SK-N-SH treated with all-trans-retinoic acid at 6 μM for 48 hours (cell line): ENCODE measurements around the gene PIWIL1.

ENCODE experiments used
- ATAC-seq: fragments of 200-7000 bp; cut with Tn5 transposase; 3 replicates; pipeline ENCODE4 v1.9.1; 2020; ENCODE audit warnings: mild to moderate bottlenecking, moderate library complexity
- ARNTL ChIP-seq: fragments of 450-650 bp; formaldehyde crosslinking; IDR thresholded peaks from 2 replicates; pipeline ENCODE4 v1.5.0; 2020; ENCODE audit warnings: low read depth, mild to moderate bottlenecking, moderate library complexity, borderline replicate concordance
- BACH2 ChIP-seq: fragments of 250-450 bp; sonication (Bioruptor Pico); IDR thresholded peaks from 2 replicates; pipeline ENCODE4 v1.9.0; 2021; ENCODE audit warnings: mild to moderate bottlenecking, borderline replicate concordance
- CSDC2 ChIP-seq: fragments of 250-450 bp; sonication (Bioruptor Pico); IDR thresholded peaks from 2 replicates; pipeline ENCODE4 v1.5.0; 2020; ENCODE audit warnings: mild to moderate bottlenecking, moderate library complexity
- ESRRG ChIP-seq: fragments of 250-450 bp; sonication (Bioruptor Pico); IDR thresholded peaks from 2 replicates; pipeline ENCODE4 v1.6.1; 2021; ENCODE audit warnings: mild to moderate bottlenecking
- GLIS3 ChIP-seq: fragments of 250-450 bp; sonication (Bioruptor Pico); IDR thresholded peaks from 2 replicates; pipeline ENCODE4 v1.5.0; 2020; ENCODE audit warnings: mild to moderate bottlenecking, moderate library complexity
- ISL1 ChIP-seq: fragments of 250-450 bp; sonication (Bioruptor Pico); IDR thresholded peaks from 2 replicates; pipeline ENCODE4 v2.1.2; 2022; ENCODE audit warnings: mild to moderate bottlenecking, moderate library complexity
- PATZ1 ChIP-seq: fragments of 250-450 bp; sonication (Bioruptor Pico); IDR thresholded peaks from 2 replicates; pipeline ENCODE4 v1.8.0; 2020; ENCODE audit warnings: mild to moderate bottlenecking, moderate library complexity, borderline replicate concordance
- PPARA ChIP-seq: fragments of 250-450 bp; sonication (Bioruptor Pico); IDR thresholded peaks from 2 replicates; pipeline ENCODE4 v1.5.0; 2020; ENCODE audit warnings: mild to moderate bottlenecking, borderline replicate concordance
- RARB ChIP-seq: fragments of 250-450 bp; sonication (Bioruptor Pico); IDR thresholded peaks from 2 replicates; pipeline ENCODE4 v1.8.0; 2021; ENCODE audit warnings: mild to moderate bottlenecking, moderate library complexity
- SNAI2 ChIP-seq: fragments of 250-450 bp; sonication (Bioruptor Pico); IDR thresholded peaks from 2 replicates; pipeline ENCODE4 v1.5.0; 2020; ENCODE audit warnings: mild to moderate bottlenecking, moderate library complexity
- TOX ChIP-seq: fragments of 250-450 bp; sonication (Bioruptor Pico); IDR thresholded peaks from 2 replicates; pipeline ENCODE4 v1.8.0; 2021; ENCODE audit warnings: mild to moderate bottlenecking, moderate library complexity, borderline replicate concordance
- ZFP3 ChIP-seq: fragments of 250-450 bp; sonication (Bioruptor Pico); IDR thresholded peaks from 2 replicates; pipeline ENCODE4 v1.5.0; 2020; ENCODE audit warnings: mild to moderate bottlenecking, moderate library complexity
- ZFP30 ChIP-seq: fragments of 450-650 bp; formaldehyde crosslinking; IDR thresholded peaks from 2 replicates; pipeline ENCODE4 v1.5.0; 2022; ENCODE audit warnings: mild to moderate bottlenecking, moderate library complexity
- ZNF565 ChIP-seq: fragments of 450-650 bp; formaldehyde crosslinking; conservative IDR thresholded peaks from 2 replicates; pipeline ENCODE4 v1.5.0; 2020; ENCODE audit warnings: low read depth, mild to moderate bottlenecking, moderate library complexity
- ZNF8 ChIP-seq: fragments of 450-650 bp; formaldehyde crosslinking; IDR thresholded peaks from 2 replicates; pipeline ENCODE4 v1.5.0; 2020; ENCODE audit warnings: mild to moderate bottlenecking, moderate library complexity
- TF ChIP-seq, protein P1 (sequence below): fragments of 250-450 bp; sonication (Bioruptor Pico); IDR thresholded peaks from 2 replicates; pipeline ENCODE4 v1.5.0; 2020; ENCODE audit warnings: mild to moderate bottlenecking, moderate library complexity
- TF ChIP-seq, protein P2 (sequence below): fragments of 250-450 bp; sonication (Bioruptor Pico); IDR thresholded peaks from 2 replicates; pipeline ENCODE4 v1.5.1; 2021; ENCODE audit warnings: mild to moderate bottlenecking, moderate library complexity
- TF ChIP-seq, protein P3 (sequence below): fragments of 250-450 bp; sonication (Bioruptor Pico); IDR thresholded peaks from 2 replicates; pipeline ENCODE4 v1.5.1; 2020; ENCODE audit warnings: low read depth, mild to moderate bottlenecking, moderate library complexity

PIWIL1 gene

DNA sequence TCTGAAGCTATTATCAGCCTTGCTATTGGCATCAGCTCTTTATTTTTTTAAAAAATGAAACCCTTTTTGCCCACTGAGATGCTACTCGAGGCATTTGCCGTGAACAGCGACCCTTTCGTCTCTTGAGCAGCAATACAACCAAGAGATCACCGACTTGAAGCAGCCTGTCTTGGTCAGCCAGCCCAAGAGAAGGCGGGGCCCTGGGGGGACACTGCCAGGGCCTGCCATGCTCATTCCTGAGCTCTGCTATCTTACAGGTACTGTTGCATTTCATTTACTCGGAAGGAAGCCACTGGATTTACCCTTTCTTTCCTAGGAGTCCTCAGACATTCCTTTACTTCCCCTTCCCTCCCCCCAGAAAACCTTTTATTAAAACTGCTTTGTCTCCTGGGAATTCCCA lies 16.7 kb downstream of the PIWIL1 start:
- TF ChIP-seq, protein P1, sequence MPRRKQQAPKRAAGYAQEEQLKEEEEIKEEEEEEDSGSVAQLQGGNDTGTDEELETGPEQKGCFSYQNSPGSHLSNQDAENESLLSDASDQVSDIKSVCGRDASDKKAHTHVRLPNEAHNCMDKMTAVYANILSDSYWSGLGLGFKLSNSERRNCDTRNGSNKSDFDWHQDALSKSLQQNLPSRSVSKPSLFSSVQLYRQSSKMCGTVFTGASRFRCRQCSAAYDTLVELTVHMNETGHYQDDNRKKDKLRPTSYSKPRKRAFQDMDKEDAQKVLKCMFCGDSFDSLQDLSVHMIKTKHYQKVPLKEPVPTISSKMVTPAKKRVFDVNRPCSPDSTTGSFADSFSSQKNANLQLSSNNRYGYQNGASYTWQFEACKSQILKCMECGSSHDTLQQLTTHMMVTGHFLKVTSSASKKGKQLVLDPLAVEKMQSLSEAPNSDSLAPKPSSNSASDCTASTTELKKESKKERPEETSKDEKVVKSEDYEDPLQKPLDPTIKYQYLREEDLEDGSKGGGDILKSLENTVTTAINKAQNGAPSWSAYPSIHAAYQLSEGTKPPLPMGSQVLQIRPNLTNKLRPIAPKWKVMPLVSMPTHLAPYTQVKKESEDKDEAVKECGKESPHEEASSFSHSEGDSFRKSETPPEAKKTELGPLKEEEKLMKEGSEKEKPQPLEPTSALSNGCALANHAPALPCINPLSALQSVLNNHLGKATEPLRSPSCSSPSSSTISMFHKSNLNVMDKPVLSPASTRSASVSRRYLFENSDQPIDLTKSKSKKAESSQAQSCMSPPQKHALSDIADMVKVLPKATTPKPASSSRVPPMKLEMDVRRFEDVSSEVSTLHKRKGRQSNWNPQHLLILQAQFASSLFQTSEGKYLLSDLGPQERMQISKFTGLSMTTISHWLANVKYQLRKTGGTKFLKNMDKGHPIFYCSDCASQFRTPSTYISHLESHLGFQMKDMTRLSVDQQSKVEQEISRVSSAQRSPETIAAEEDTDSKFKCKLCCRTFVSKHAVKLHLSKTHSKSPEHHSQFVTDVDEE = no peak
- TF ChIP-seq, all 23 proteins: peak for 0
- ATAC-seq = no peak

- ATAC-seq = no peak
- TF ChIP-seq ZNF8 = no peak
- no peak for TF ChIP-seq PPARA (CRISPR knock-in tag)
- TF ChIP-seq ESRRG (CRISPR knock-in tag) = no peak
- no peak for TF ChIP-seq ZFP3
- TF ChIP-seq, protein P1 = no peak
- no peak for TF ChIP-seq RARB (CRISPR knock-in tag)
- no peak for TF ChIP-seq ARNTL (CRISPR knock-in tag)
- TF ChIP-seq SNAI2 = no peak
- no peak for TF ChIP-seq BACH2
- TF ChIP-seq ISL1 (CRISPR knock-in tag) = no peak
- TF ChIP-seq, protein P2, sequence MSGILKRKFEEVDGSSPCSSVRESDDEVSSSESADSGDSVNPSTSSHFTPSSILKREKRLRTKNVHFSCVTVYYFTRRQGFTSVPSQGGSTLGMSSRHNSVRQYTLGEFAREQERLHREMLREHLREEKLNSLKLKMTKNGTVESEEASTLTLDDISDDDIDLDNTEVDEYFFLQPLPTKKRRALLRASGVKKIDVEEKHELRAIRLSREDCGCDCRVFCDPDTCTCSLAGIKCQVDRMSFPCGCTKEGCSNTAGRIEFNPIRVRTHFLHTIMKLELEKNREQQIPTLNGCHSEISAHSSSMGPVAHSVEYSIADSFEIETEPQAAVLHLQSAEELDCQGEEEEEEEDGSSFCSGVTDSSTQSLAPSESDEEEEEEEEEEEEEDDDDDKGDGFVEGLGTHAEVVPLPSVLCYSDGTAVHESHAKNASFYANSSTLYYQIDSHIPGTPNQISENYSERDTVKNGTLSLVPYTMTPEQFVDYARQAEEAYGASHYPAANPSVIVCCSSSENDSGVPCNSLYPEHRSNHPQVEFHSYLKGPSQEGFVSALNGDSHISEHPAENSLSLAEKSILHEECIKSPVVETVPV = no peak
- no peak for TF ChIP-seq GLIS3 (CRISPR knock-in tag)
- TF ChIP-seq TOX (CRISPR knock-in tag) = no peak
- no peak for TF ChIP-seq ZNF565 (CRISPR knock-in tag)
- no peak for TF ChIP-seq CSDC2 (CRISPR knock-in tag)
- TF ChIP-seq PATZ1 (CRISPR knock-in tag) = no peak
Measured at GRCh38 chr12:130356222-130356621, 18.5 kb downstream of the PIWIL1 start.

DNA sequence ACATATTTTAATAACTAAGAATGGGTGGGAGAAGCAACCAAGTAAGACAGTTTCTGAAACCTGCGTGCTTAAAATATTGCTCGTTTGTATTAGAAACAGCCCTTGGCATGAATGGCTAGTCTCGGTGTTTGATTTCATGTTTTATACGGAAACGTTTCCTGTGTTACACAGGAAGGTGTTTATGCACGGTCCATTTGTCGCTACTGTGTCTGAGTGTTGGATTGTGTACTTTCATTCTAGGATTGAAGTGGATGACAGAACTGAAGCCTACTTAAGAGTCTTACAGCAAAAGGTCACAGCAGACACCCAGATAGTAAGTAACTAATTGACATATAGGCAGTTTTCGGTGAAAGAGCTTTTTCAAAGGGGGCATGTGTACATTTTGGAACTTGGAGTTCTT lies 19.6 kb downstream of the PIWIL1 start:
- no peak for ATAC-seq
- TF ChIP-seq BACH2 (no peak), RARB (CRISPR knock-in tag) (no peak), TOX (CRISPR knock-in tag) (no peak)
- TF ChIP-seq, protein P3, sequence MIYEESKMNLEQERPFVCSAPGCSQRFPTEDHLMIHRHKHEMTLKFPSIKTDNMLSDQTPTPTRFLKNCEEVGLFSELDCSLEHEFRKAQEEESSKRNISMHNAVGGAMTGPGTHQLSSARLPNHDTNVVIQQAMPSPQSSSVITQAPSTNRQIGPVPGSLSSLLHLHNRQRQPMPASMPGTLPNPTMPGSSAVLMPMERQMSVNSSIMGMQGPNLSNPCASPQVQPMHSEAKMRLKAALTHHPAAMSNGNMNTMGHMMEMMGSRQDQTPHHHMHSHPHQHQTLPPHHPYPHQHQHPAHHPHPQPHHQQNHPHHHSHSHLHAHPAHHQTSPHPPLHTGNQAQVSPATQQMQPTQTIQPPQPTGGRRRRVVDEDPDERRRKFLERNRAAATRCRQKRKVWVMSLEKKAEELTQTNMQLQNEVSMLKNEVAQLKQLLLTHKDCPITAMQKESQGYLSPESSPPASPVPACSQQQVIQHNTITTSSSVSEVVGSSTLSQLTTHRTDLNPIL (CRISPR knock-in tag) = no peak

DNA sequence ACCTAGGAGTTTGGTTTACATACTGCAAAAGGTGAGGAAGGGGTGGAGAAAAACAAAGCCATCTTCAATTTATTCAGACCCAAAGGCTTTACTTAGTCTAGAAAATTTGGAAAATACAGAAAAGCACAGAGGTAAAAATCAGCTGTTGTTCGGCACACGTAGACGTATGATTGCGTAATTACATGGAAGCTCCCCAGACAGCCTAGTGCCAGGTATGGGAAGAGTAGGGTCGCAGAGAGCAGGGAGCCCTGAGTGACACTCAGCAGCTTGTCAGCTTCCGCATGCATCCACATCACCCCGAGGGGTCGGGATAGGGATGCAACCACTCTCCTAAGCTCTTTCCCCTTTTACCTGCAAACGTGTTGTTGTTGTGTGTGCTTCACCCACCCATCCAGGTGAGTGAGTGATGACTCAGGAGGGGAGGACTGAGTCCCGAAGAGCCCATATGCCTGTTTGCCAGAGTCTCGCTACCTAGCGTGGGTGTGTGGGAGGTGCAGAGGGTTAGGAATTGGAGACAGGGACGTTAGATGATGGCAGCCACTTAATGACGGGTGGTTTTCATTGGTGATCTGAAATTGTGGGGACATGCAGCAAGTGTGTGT lies 20.1 kb downstream of the PIWIL1 start:
- no peak for ATAC-seq
- TF ChIP-seq, protein P3 (CRISPR knock-in tag) = no peak
- TF ChIP-seq ZFP30 (no peak), GLIS3 (CRISPR knock-in tag) (no peak), ZFP3 (no peak), TOX (CRISPR knock-in tag) (no peak), CSDC2 (CRISPR knock-in tag) (no peak), ISL1 (CRISPR knock-in tag) (no peak), ESRRG (CRISPR knock-in tag) (no peak)
